ENCODE data around the gene PAGE5.

- TF ChIP-seq EZH2 (IDR thresholded peaks at IDR 0.05; ENCODE audit: borderline replicate concordance, low read length) (no peak), CTCF (conservative IDR thresholded peaks at IDR 0.05 in 1 of 2, IDR thresholded peaks at IDR 0.05 in 1 of 2; ENCODE audit: extremely low read depth in 1 of 2, insufficient read depth in 1 of 2, low read depth in 1 of 2, low read length in 2 of 2) (no peak)
These were observed 20.7 kb downstream of the PAGE5 start for GRCh38 chrX:55240788-55241340.
